A549 (cell line): ENCODE results near the gene TBC1D4. TPM values are rescaled to one million over a fixed set of nuclear protein-coding genes. Genes with fewer than 3 reads are reported as not detected.

ENCODE experiments used
- ATAC-seq, 2 experiments: fragments of 200-7000 bp in 1 of 2; fragments of >200 bp in 1 of 2; cut with Nextera tagmentation in 1 of 2; cut with Tn5 transposase in 1 of 2; 3 replicates each; pipeline versions ENCODE4 v1.8.0 to v1.9.1; 2018 to 2020; ENCODE audit warnings: mild to moderate bottlenecking in 1 of 2, moderate library complexity in 1 of 2
- CTCF ChIA-PET: fragments of 300-600 bp; sonication (Branson Sonifier 250); formaldehyde crosslinking; extraction: SDS; loops from one replicate; lab custom pipeline; 2021; ENCODE audit warnings: antibody characterized with exemption, inconsistent platforms; lab: Yijun Ruan, JAX
- POLR2A ChIA-PET: fragments of 350-600 bp; formaldehyde crosslinking; extraction: SDS; loops from one replicate; lab custom pipeline; 2021; ENCODE audit warnings: antibody characterized with exemption, inconsistent platforms; lab: Yijun Ruan, JAX
- DNase-seq, 2 experiments: peaks; one replicate each; pipeline versions ENCODE4 v3.0.0 to v3.0.0-alpha.2; 2011 to 2016; ENCODE audit warnings: low read depth in 1 of 2, low spot score in 1 of 2
- FAIRE-seq: peaks from 2 replicates; lab custom pipeline; 2011; peaks lifted over from hg19 to GRCh38; lab: Jason Lieb, UNC
- H3K27ac ChIP-seq, 2 experiments: fragments of >200 bp; sonication (Bioruptor Twin); formaldehyde crosslinking; 3 replicates each; pipeline ENCODE4 v1.5.1; 2016 to 2017
- H3K4me1 ChIP-seq: fragments of >200 bp; sonication (Bioruptor Twin); formaldehyde crosslinking; 3 replicates; pipeline ENCODE4 v1.6.1; 2016
- H3K4me2 ChIP-seq: fragments of >200 bp; sonication (Bioruptor Twin); formaldehyde crosslinking; 3 replicates; pipeline ENCODE4 v1.6.1; 2016
- H3K4me3 ChIP-seq: fragments of >200 bp; sonication (Bioruptor Twin); formaldehyde crosslinking; 3 replicates; pipeline ENCODE4 v1.5.1; 2016
- H3K9me3 ChIP-seq: fragments of >200 bp; sonication (Bioruptor Twin); formaldehyde crosslinking; 3 replicates; pipeline ENCODE4 v1.6.1; 2016
- CHD2 ChIP-seq: fragments of 150-350 bp; IDR thresholded peaks from 2 replicates; pipeline ENCODE4 v1.6.1; 2014; ENCODE audit warnings: low read length; ENCODE audit not compliant: partially characterized antibody
- EHMT2 ChIP-seq: fragments of 200-600 bp; sonication (generic); IDR thresholded peaks from 2 replicates; pipeline ENCODE4 v1.6.1; 2016; ENCODE audit warnings: antibody characterized with exemption, low read depth, mild to moderate bottlenecking, moderate library complexity
- EP300 ChIP-seq, 2 experiments: fragments of >200 bp; sonication (Bioruptor Twin); formaldehyde crosslinking; IDR thresholded peaks; 2 replicates in 1 of 2; 3 replicates in 1 of 2; pipeline ENCODE4 v1.6.1; 2016 to 2017
- ESRRA ChIP-seq: fragments of 150-350 bp; IDR thresholded peaks from 2 replicates; pipeline ENCODE4 v1.6.1; 2014; ENCODE audit warnings: mild to moderate bottlenecking, low read length, borderline replicate concordance
- FOSL2 ChIP-seq, 2 experiments: fragments of 450-650 bp in 1 of 2; fragments of >200 bp in 1 of 2; sonication (Bioruptor Twin) in 1 of 2; formaldehyde crosslinking; IDR thresholded peaks; 2 replicates each; pipeline versions ENCODE4 v1.5.0 to v1.6.1; 2016 to 2020; ENCODE audit warnings: mild to moderate bottlenecking in 1 of 2, moderate library complexity in 1 of 2
- HOXB13 ChIP-seq: fragments of 250-450 bp; sonication (Bioruptor Pico); IDR thresholded peaks from 2 replicates; pipeline ENCODE4 v1.5.0; 2020; ENCODE audit warnings: low read depth, mild to moderate bottlenecking, moderate library complexity
- KDM1A ChIP-seq: fragments of 200-600 bp; sonication (generic); IDR thresholded peaks from 2 replicates; pipeline ENCODE4 v1.6.1; 2016; ENCODE audit warnings: low read depth, mild to moderate bottlenecking
- MAFK ChIP-seq: fragments of 450-650 bp; IDR thresholded peaks from 2 replicates; pipeline ENCODE4 v1.6.1; 2014; ENCODE audit not compliant: partially characterized antibody
- NR3C1 ChIP-seq: fragments of >200 bp; sonication (Bioruptor Twin); formaldehyde crosslinking; IDR thresholded peaks from 3 replicates; pipeline ENCODE4 v1.6.1; 2017
- PHF8 ChIP-seq: fragments of 200-600 bp; sonication (generic); IDR thresholded peaks from 2 replicates; pipeline ENCODE4 v1.6.1; 2016; ENCODE audit warnings: low read depth, mild to moderate bottlenecking, antibody characterized with exemption, moderate library complexity, borderline replicate concordance
- SMC3 ChIP-seq: fragments of >200 bp; sonication (Bioruptor Twin); formaldehyde crosslinking; IDR thresholded peaks from 3 replicates; pipeline ENCODE4 v1.6.1; 2018; ENCODE audit warnings: inconsistent platforms
- SREBF2 ChIP-seq: fragments of 450-650 bp; IDR thresholded peaks from 2 replicates; pipeline ENCODE4 v1.6.1; 2014; ENCODE audit warnings: mild to moderate bottlenecking, moderate library complexity
- TP53 ChIP-seq: fragments of 250-450 bp; sonication (Bioruptor Pico); IDR thresholded peaks from 2 replicates; pipeline ENCODE4 v1.5.0; 2021; ENCODE audit warnings: mild to moderate bottlenecking, moderate library complexity
- ZNF302 ChIP-seq: fragments of 250-450 bp; sonication (Bioruptor Pico); IDR thresholded peaks from 2 replicates; pipeline ENCODE4 v1.9.0; 2021; ENCODE audit warnings: inconsistent platforms, mild to moderate bottlenecking, moderate library complexity
- ZSCAN20 ChIP-seq: fragments of 250-450 bp; sonication (Bioruptor Pico); IDR thresholded peaks from 2 replicates; pipeline ENCODE4 v1.8.0; 2022; ENCODE audit warnings: mild to moderate bottlenecking, moderate library complexity
- WGBS: methylation state at CpG from one replicate; pipeline ENCODE4 v1.1.6; 2017; ENCODE audit errors: missing lambda C conversion rate; 5-methylcytosine and 5-hydroxymethylcytosine counted together
- polyA plus RNA-seq, 4 experiments: library from polyadenylated mRNA; depleted of rRNA in 3 of 4; stranded (reverse); fragments of >200 nt; fragmentation: RNase III in 1 of 4; extraction: RNeasy Plus Mini Kit Qiagen cat#74134 plus additional on column Dnase treatment in 1 of 4; gene quantifications; 2 replicates in 3 of 4; 3 replicates in 1 of 4; pipeline ENCODE4 v1.2.3, GENCODE V29; 2011 to 2017
- TF ChIP-seq, protein P1 (sequence below): fragments of 450-650 bp; IDR thresholded peaks from 2 replicates; pipeline ENCODE4 v1.6.1; 2014; ENCODE audit warnings: antibody characterized with exemption
- TF ChIP-seq, protein P2 (sequence below): fragments of 250-450 bp; sonication (Bioruptor Pico); IDR thresholded peaks from 2 replicates; pipeline ENCODE4 v1.5.0; 2021; ENCODE audit warnings: mild to moderate bottlenecking, moderate library complexity, borderline replicate concordance
- TF ChIP-seq, protein P3 (sequence below): fragments of 200-600 bp; sonication (generic); IDR thresholded peaks from 2 replicates; pipeline ENCODE4 v1.6.1; 2016; ENCODE audit warnings: antibody characterized with exemption, mild to moderate bottlenecking, moderate library complexity
- TF ChIP-seq, protein P4 (sequence below): IDR thresholded peaks from 2 replicates; pipeline ENCODE4 v1.6.1; 2012

The TBC1D4 gene
- polyA plus RNA-seq, 2 of the 4 experiments (the other 2 are of a cell fraction), result 9.5 to 12.5 TPM

DNA sequence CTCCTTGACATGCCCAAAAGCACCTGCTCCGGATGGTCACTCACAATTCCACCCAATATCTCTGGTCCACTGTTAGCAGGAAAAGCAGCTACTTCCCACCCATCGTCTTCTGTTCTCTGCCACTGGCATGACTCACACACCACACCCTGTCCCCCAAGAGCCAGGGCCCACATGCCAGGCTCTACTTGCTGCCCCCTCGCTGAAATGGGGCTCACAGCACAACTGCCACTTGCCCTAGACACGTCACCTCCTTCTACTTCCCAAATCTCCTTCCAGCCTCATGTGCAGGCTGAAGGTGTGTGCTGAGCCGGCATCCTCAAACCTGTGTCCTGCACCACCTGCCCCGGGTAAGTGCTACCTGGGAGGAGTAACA lies 65.0 kb downstream of the TBC1D4 start:
- TF ChIP-seq ESRRA, result no peak
- TF ChIP-seq, protein P1, sequence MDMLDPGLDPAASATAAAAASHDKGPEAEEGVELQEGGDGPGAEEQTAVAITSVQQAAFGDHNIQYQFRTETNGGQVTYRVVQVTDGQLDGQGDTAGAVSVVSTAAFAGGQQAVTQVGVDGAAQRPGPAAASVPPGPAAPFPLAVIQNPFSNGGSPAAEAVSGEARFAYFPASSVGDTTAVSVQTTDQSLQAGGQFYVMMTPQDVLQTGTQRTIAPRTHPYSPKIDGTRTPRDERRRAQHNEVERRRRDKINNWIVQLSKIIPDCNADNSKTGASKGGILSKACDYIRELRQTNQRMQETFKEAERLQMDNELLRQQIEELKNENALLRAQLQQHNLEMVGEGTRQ, result no peak
- TF ChIP-seq MAFK, result no peak
- no peak for TF ChIP-seq NR3C1
- TF ChIP-seq SREBF2, result no peak
- TF ChIP-seq TP53 (CRISPR knock-in tag), result no peak
- TF ChIP-seq, protein P2, sequence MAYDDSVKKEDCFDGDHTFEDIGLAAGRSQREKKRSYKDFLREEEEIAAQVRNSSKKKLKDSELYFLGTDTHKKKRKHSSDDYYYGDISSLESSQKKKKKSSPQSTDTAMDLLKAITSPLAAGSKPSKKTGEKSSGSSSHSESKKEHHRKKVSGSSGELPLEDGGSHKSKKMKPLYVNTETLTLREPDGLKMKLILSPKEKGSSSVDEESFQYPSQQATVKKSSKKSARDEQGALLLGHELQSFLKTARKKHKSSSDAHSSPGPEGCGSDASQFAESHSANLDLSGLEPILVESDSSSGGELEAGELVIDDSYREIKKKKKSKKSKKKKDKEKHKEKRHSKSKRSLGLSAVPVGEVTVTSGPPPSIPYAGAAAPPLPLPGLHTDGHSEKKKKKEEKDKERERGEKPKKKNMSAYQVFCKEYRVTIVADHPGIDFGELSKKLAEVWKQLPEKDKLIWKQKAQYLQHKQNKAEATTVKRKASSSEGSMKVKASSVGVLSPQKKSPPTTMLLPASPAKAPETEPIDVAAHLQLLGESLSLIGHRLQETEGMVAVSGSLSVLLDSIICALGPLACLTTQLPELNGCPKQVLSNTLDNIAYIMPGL (CRISPR knock-in tag), result no peak
- no peak for TF ChIP-seq SMC3
- no peak for TF ChIP-seq EP300 (IDR thresholded peaks at IDR 0.05)
- TF ChIP-seq FOSL2 (IDR thresholded peaks at IDR 0.05), result no peak
- no peak for TF ChIP-seq FOSL2 (CRISPR knock-in tag; IDR thresholded peaks at IDR 0.05)
- no peak for TF ChIP-seq ZSCAN20 (CRISPR knock-in tag)
- no peak for TF ChIP-seq PHF8
- no peak for TF ChIP-seq HOXB13 (CRISPR knock-in tag)
- TF ChIP-seq, protein P3, sequence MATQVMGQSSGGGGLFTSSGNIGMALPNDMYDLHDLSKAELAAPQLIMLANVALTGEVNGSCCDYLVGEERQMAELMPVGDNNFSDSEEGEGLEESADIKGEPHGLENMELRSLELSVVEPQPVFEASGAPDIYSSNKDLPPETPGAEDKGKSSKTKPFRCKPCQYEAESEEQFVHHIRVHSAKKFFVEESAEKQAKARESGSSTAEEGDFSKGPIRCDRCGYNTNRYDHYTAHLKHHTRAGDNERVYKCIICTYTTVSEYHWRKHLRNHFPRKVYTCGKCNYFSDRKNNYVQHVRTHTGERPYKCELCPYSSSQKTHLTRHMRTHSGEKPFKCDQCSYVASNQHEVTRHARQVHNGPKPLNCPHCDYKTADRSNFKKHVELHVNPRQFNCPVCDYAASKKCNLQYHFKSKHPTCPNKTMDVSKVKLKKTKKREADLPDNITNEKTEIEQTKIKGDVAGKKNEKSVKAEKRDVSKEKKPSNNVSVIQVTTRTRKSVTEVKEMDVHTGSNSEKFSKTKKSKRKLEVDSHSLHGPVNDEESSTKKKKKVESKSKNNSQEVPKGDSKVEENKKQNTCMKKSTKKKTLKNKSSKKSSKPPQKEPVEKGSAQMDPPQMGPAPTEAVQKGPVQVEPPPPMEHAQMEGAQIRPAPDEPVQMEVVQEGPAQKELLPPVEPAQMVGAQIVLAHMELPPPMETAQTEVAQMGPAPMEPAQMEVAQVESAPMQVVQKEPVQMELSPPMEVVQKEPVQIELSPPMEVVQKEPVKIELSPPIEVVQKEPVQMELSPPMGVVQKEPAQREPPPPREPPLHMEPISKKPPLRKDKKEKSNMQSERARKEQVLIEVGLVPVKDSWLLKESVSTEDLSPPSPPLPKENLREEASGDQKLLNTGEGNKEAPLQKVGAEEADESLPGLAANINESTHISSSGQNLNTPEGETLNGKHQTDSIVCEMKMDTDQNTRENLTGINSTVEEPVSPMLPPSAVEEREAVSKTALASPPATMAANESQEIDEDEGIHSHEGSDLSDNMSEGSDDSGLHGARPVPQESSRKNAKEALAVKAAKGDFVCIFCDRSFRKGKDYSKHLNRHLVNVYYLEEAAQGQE, result no peak
- TF ChIP-seq KDM1A, result no peak
- TF ChIP-seq, protein P4, sequence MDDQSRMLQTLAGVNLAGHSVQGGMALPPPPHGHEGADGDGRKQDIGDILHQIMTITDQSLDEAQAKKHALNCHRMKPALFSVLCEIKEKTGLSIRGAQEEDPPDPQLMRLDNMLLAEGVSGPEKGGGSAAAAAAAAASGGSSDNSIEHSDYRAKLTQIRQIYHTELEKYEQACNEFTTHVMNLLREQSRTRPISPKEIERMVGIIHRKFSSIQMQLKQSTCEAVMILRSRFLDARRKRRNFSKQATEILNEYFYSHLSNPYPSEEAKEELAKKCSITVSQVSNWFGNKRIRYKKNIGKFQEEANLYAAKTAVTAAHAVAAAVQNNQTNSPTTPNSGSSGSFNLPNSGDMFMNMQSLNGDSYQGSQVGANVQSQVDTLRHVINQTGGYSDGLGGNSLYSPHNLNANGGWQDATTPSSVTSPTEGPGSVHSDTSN, result no peak
- TF ChIP-seq CHD2, result no peak
- Histone ChIP-seq H3K4me1 (peaks cover 55% of the 10 kb centered on the region), H3K9me3 (no peaks in the 10 kb centered on the region), H3K27ac (peak overlapping the region in 1 of 2 experiments; percentile 30; a peak in 4 of 6 replicates), H3K4me2 (peak overlapping the region; percentile 60), H3K4me3 (no peak overlapping the region)
- ChIA-PET CTCF (interaction anchor here (1.1 to 1.7 kb wide), 3 partner anchors 31 to 66 kb away, joined by 3 to 4 read pairs (median 3); no protein-coding TSS in a partner anchor), POLR2A (interaction anchor here (0.9 kb wide), 1 partner anchor 65 kb away, joined by 4 read pairs; the partner anchor contains the start of gene TBC1D4)
- DNase-seq, result no peak
- no peak for FAIRE-seq
- WGBS, result 58% methylated on average over 6 of the region's 6 CpGs
- peak; percentile 38 to 47; a peak in 2 of 6 replicates for ATAC-seq

DNA sequence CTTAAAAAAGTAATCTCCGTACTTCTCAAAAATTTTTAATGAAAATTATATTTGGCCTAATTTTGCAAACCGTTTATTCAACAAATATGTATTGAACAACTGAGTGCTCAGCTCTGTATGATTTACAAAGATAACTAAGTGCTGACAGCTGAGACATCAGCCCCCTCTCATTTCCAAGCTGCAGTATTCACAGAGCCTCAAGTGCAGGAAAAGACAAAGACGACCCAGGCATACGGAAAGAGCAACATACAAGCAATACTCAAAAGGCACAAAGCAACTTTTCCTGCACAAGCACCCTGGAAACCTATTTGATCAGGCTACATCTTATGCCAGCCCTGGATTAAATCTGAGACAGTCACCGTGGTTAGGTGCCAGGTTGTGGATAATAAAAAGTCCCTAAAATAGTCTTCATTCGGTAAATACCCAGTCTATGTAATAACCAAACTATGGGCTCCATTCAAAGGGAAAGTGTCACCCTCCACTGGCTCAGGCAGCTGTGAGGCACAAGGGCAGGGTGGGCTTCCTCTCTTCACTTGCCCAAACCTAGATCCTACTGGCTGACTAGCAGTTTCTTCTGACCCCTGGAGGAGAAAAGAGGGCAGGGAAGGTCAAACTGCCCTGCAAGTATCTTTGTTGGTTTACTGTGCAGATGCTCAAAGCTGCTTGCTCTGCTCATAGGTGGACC lies 65.5 kb downstream of the TBC1D4 start:
- ATAC-seq (peak; percentile 24 to 50; a peak in 3 of 6 replicates), FAIRE-seq (no peak), DNase-seq (no peak)
- Histone ChIP-seq H3K9me3 (no peaks in the 10 kb centered on the region), H3K4me3 (no peak overlapping the region), H3K27ac (peak overlapping the region; percentile 30 to 33; a peak in 4 of 6 replicates), H3K4me2 (peak overlapping the region; percentile 60), H3K4me1 (peaks cover 55% of the 10 kb centered on the region)
- TF ChIP-seq EHMT2 (no peak), SREBF2 (no peak), ZNF302 (CRISPR knock-in tag) (no peak)
- ChIA-PET POLR2A (interaction anchor here (0.9 kb wide), 1 partner anchor 66 kb away, joined by 4 read pairs; the partner anchor contains the start of gene TBC1D4), CTCF (interaction anchor here (1.1 to 1.8 kb wide), 4 partner anchors 31 to 66 kb away, joined by 3 to 4 read pairs (median 4); partner anchors contain the start of gene TBC1D4)
- 52% methylated on average over 6 of the region's 6 CpGs for WGBS
